Type B pancreatic cell (in vitro differentiated cells): Measurements from ENCODE around the gene TMEM87B. TPM values are rescaled to one million over a fixed set of nuclear protein-coding genes. Genes with fewer than 3 reads are reported as not detected.
A peak's percentile ranks its signal among the peaks of the same experiment; 100 is the strongest.

Experiments
- DNase-seq: peaks from one replicate; pipeline ENCODE4 v3.0.0; 2021; ENCODE audit warnings: mixed read lengths; ENCODE audit not compliant: unreplicated experiment; ENCODE audit errors: extremely low spot score
- H3K27ac Mint-ChIP-seq: 2 replicates; pipeline ENCODE4 v1.8.0; 2021; ENCODE audit warnings: mild to moderate bottlenecking, mixed read lengths
- H3K27me3 Mint-ChIP-seq: 2 replicates; pipeline ENCODE4 v1.8.0; 2021; ENCODE audit warnings: mixed read lengths
- H3K36me3 Mint-ChIP-seq: 2 replicates; pipeline ENCODE4 v1.8.0; 2021; ENCODE audit warnings: mixed read lengths
- H3K4me1 Mint-ChIP-seq: one replicate; pipeline ENCODE4 v1.8.0; 2021; ENCODE audit warnings: mixed read lengths; ENCODE audit not compliant: unreplicated experiment
- H3K4me3 Mint-ChIP-seq: 2 replicates; pipeline ENCODE4 v1.8.0; 2021; ENCODE audit warnings: mild to moderate bottlenecking, mixed read lengths
- H3K9me3 Mint-ChIP-seq: 2 replicates; pipeline ENCODE4 v1.8.0; 2021; ENCODE audit warnings: mixed read lengths
- long read RNA-seq: library from polyadenylated mRNA; unstranded; transcript quantifications from one replicate; pipeline ENCODE4 v2.0.0, GENCODE V29; 2020
- total RNA-seq: library from RNA; stranded (reverse); gene quantifications from 2 replicates; pipeline ENCODE4 v1.2.1, GENCODE V29; 2021; ENCODE audit warnings: low replicate concordance
- TF ChIP-seq, protein P1 (sequence below): fragments of 200-600 bp; sonication (generic); conservative IDR thresholded peaks from 2 replicates; pipeline ENCODE4 v1.5.0; 2021; ENCODE audit warnings: antibody characterized with exemption, mild to moderate bottlenecking

TMEM87B gene, protein sequence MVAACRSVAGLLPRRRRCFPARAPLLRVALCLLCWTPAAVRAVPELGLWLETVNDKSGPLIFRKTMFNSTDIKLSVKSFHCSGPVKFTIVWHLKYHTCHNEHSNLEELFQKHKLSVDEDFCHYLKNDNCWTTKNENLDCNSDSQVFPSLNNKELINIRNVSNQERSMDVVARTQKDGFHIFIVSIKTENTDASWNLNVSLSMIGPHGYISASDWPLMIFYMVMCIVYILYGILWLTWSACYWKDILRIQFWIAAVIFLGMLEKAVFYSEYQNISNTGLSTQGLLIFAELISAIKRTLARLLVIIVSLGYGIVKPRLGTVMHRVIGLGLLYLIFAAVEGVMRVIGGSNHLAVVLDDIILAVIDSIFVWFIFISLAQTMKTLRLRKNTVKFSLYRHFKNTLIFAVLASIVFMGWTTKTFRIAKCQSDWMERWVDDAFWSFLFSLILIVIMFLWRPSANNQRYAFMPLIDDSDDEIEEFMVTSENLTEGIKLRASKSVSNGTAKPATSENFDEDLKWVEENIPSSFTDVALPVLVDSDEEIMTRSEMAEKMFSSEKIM
- 15.5 and 27.2 TPM in 2 replicates for total RNA-seq
- long read RNA-seq, full-length matches to known transcripts: 61 of 69 reads
- long read RNA-seq, partial matches to known transcripts: 0 of 69 reads
- long read RNA-seq, other reads (novel, unspliced or antisense): 8 of 69 reads

DNA sequence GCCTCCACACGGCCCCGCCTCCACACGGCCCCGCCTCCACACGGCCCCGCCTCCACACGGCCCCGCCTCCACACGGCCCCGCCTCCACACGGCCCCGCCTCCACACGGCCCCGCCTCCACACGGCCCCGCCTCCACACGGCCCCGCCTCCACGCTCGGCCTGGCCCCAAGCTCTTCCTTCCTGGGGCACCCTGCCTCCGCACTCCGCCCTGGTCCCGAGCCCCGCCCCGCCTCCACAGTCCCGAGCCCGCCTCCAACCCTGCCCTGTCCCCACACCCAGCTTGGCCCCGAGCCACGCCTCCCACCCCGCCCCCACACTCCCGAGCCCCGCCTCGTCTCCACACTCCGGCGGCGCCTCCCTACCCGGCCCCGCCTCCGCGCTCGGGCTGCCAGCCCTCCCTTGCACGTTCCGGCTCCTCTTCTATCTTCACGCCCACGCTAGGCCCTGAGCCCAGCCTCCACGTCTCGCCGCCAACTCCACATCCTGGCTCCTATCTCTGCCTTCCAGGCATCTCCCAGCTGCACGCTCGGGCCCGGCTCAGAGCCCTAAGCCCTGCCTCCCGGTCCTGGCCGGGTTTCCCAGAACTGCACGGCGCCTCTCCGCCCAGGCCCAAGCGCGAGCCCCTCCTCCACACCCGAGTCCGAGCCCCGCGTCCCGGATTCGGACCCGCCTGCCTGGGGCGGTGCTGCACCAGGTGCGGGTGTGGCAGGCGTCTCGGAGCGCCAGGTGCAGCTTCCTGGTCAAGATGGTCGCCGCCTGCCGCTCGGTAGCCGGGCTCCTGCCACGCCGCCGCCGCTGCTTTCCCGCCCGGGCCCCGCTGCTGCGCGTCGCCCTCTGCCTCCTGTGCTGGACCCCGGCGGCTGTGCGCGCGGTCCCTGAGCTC lies at the start of gene TMEM87B:
Gene TMEM87B, plus strand, starts transcription at position 423 of the 883 bp plus-strand sequence. Its CDS starts 323 bp downstream, at position 746.
- peak; percentile 99 for DNase-seq
- Mint-ChIP-seq H3K4me3 (peak within 1 kb of the TSS; percentile 97), H3K9me3 (no peaks in the 10 kb centered on the region), H3K4me1 (peaks cover 37% of the 10 kb centered on the region), H3K27me3 (no peaks in the 10 kb centered on the region), H3K36me3 (peaks cover 13% of the 10 kb centered on the region), H3K27ac (peak within 1 kb of the TSS; percentile 97)
- TF ChIP-seq, protein P1, sequence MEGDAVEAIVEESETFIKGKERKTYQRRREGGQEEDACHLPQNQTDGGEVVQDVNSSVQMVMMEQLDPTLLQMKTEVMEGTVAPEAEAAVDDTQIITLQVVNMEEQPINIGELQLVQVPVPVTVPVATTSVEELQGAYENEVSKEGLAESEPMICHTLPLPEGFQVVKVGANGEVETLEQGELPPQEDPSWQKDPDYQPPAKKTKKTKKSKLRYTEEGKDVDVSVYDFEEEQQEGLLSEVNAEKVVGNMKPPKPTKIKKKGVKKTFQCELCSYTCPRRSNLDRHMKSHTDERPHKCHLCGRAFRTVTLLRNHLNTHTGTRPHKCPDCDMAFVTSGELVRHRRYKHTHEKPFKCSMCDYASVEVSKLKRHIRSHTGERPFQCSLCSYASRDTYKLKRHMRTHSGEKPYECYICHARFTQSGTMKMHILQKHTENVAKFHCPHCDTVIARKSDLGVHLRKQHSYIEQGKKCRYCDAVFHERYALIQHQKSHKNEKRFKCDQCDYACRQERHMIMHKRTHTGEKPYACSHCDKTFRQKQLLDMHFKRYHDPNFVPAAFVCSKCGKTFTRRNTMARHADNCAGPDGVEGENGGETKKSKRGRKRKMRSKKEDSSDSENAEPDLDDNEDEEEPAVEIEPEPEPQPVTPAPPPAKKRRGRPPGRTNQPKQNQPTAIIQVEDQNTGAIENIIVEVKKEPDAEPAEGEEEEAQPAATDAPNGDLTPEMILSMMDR: no peak

DNA sequence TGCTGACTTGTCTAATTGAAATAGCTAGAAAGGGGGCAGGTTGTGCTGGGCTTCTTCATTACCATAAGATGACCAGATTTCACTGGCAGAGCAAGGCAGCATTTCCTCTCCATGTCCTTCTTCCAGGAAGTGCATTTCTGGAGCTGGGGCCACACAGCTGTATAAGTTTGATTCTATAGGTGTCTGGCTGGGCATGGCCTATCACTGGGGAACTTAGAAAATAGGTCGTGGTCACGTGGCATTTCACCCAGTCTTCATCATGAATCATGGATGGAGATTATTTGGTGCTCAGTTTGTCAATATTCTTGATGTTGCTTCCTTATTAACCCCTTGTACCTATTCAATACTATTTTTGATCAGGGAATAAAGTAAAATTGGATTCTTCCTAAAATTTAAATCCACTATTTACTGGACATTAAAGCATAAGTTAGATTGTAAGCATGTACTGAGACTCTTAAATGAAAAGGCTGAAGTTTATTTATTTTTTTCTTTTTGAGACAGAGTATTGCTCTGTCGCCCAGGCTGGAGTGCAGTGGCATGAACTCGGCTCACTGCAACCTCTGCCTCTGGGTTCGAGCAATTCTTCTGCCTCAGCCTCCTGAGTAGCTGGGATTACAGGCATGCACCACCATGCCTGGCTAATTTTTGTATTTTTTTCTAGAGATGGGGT lies 49.5 kb upstream of the TMEM87B start:
- DNase-seq: no peak
- Mint-ChIP-seq H3K36me3 (peaks cover 52% of the 10 kb centered on the region), H3K4me1 (peaks cover 18% of the 10 kb centered on the region), H3K9me3 (peaks cover under 1% of the 10 kb centered on the region), H3K27ac (no peak overlapping the region), H3K4me3 (no peak overlapping the region), H3K27me3 (no peaks in the 10 kb centered on the region)
- TF ChIP-seq, protein P1: no peak

DNA sequence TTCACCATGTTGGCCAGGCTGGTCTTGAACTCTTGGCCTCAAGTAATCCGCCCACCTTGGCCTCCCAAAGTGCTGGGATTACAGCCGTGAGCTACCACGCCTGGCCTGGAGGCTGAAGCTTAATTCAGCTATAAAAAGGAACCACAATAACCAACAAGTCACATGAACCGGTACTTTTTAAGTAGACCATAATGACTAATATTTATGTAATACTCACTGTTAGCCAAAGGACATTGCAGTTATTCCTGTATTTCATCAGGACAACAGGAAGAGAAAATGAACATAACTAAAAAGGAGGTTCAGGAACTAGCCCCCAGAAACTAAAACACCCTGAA lies 49.0 kb upstream of the TMEM87B start:
- TF ChIP-seq, protein P1: no peak
- Mint-ChIP-seq H3K4me3 (no peak overlapping the region), H3K9me3 (no peaks in the 10 kb centered on the region), H3K27ac (no peak overlapping the region), H3K27me3 (no peaks in the 10 kb centered on the region), H3K4me1 (peaks cover 13% of the 10 kb centered on the region), H3K36me3 (peaks cover 48% of the 10 kb centered on the region)
- DNase-seq: no peak

DNA sequence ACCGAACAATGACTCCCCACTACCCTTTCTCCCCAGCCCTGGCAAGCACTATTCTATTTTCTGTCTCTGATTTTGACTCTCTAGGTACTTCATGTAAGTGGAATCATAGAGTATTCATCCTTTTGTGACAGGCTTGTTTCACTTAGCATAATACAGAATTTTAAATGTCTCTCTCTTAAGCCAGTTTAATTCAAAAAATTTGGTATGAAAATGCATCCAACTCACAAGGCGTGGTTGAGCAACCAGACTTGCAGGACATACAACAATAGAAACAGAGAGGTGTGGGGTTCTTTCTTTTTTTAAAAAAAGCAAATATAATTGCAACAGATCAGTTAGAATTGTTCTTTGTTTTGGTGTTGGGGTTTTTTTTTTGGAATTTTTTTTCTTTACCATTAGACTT lies 47.6 kb upstream of the TMEM87B start:
- Mint-ChIP-seq H3K36me3 (peaks cover 50% of the 10 kb centered on the region), H3K9me3 (no peaks in the 10 kb centered on the region), H3K4me1 (peaks cover 11% of the 10 kb centered on the region), H3K4me3 (peak overlapping the region; percentile 19), H3K27ac (peak overlapping the region; percentile 54), H3K27me3 (no peaks in the 10 kb centered on the region)
- DNase-seq: no peak
- TF ChIP-seq, protein P1: no peak

DNA sequence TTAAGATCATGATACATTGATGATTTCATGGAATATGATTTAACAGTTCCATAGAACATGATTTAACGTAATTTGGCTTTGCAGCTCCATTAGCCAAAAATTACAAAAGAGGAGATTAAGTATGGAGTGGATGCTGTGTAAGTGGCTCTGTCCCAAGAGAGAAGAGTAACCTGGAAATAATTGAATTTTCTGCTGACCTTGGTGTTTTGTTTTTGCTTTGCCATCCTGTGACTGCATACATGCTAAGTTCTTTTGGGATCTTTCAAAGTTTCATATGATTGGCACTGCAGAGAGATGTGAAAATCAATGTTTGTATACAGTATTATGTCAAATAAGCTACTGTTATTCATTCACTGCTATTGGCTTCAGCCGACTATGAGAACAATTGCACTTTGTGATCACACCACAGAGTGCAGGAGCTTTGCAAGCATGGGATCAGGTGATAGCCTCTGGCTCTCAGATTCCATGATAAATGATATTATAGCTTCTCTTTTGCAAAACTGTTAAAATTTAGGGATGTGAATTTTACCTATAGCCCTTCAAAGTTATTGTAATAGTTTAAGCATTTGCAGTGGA lies 46.1 kb upstream of the TMEM87B start:
- Mint-ChIP-seq H3K4me1 (peaks cover 14% of the 10 kb centered on the region), H3K4me3 (no peak overlapping the region), H3K36me3 (peaks cover 52% of the 10 kb centered on the region), H3K27ac (no peak overlapping the region), H3K9me3 (no peaks in the 10 kb centered on the region), H3K27me3 (no peaks in the 10 kb centered on the region)
- DNase-seq: no peak
- TF ChIP-seq, protein P1: no peak
